Measurements from ENCODE around the gene CENPE.
A peak's percentile ranks its signal among the peaks of the same experiment; 100 is the strongest.

CENPE gene

DNA sequence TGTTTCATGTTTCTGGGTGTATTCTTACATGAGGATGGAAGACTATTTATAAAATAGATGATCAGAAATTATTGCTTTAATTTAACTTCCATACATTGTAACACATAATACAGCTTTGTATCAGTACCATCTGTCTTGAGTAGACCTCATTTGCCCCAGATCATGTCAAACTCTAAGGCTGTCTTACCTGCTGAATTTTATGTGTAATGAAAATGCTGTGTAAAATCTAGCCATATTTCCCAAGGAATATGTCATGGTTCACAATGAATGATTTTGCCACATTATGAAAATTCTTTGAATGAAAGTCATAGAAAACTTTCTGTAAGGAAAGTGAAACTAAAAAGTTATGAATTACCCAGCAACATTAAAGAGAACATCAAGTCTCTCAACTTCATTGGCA is 105.9 kb downstream of the CENPE start:
- TF ChIP-seq, protein P1, sequence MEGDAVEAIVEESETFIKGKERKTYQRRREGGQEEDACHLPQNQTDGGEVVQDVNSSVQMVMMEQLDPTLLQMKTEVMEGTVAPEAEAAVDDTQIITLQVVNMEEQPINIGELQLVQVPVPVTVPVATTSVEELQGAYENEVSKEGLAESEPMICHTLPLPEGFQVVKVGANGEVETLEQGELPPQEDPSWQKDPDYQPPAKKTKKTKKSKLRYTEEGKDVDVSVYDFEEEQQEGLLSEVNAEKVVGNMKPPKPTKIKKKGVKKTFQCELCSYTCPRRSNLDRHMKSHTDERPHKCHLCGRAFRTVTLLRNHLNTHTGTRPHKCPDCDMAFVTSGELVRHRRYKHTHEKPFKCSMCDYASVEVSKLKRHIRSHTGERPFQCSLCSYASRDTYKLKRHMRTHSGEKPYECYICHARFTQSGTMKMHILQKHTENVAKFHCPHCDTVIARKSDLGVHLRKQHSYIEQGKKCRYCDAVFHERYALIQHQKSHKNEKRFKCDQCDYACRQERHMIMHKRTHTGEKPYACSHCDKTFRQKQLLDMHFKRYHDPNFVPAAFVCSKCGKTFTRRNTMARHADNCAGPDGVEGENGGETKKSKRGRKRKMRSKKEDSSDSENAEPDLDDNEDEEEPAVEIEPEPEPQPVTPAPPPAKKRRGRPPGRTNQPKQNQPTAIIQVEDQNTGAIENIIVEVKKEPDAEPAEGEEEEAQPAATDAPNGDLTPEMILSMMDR (IDR thresholded peaks at IDR 0.05): no peak
- no peak overlapping the region for H3K27ac ChIP-seq
- no peak overlapping the region for H3K4me3 ChIP-seq
- DNase-seq (ENCODE audit: low spot score): no peak

DNA sequence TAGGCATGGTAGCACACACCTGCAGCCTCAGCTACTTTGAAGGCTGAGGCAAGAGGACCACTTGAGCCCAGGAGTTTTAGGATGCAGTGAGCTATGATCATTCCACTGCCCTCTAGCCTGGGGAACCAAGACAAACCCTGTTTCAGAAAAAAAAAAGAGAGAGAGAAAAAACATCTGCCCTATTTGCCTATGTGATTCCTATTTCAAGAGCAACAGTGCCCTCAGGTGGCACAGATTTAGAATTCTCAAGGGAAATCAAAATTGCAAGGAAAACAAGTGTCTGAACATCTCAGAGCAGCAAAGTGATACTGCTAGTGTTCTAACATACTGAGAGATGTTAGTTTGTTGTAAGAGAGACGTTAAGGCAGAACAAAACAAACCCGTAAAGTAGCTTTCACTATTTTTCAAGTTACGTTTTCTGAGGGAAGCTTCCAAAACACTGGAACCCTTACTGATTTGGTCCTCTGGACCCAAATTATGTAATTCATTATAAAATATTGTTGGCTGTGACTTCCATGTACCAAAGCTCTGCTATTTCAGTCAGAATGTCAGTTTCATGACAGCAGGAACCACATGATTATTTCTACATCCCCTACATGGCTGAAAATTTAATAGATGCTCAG is 106.4 kb downstream of the CENPE start:
- no peak overlapping the region for H3K27ac ChIP-seq
- no peak for DNase-seq (ENCODE audit: low spot score)
- TF ChIP-seq, protein P1 (IDR thresholded peaks at IDR 0.05): no peak
- no peak overlapping the region for H3K4me3 ChIP-seq

DNA sequence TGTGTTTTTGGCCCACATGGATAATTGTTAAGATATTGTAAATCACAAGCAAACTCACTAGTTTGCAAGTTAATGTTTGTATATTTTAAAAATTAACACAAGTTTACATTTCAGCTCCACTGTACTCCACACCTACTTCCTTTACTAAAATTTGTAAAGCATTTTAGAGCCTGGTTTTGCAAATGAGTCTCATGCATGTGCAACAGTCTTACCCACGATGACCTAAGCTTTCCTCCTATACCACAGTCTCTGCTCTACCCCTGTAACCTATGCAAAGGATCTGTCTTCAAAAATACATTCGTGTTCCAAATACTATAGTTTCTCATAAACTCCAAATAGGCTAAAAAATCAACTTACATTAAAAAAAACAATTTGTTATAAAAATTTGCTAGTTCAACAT is 108.7 kb downstream of the CENPE start:
- TF ChIP-seq, protein P1 (IDR thresholded peaks at IDR 0.05): no peak
- Histone ChIP-seq H3K27ac (no peak overlapping the region), H3K4me3 (no peak overlapping the region)
- DNase-seq (ENCODE audit: low spot score): no peak

DNA sequence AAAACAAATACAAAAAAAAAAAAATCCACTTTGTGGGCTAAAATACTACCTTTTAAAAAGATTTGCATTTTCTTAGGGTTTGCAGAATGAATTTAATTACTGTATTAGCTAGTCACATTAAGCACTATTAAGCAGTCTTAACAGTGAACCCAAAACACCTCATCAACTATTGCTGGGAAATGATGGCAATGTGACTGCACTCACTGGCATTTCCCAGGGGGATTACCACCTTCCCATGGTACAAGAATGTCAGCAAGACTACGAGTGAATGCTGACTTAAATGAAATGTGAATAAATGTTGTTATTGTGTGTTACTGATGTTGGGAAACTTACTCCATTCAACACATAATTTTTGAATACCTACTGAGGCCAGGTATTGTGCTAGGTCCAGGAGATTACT is 111.6 kb downstream of the CENPE start:
- Histone ChIP-seq H3K4me3 (no peak overlapping the region), H3K27ac (no peak overlapping the region)
- no peak for DNase-seq (ENCODE audit: low spot score)
- TF ChIP-seq, protein P1 (IDR thresholded peaks at IDR 0.05): no peak

DNA sequence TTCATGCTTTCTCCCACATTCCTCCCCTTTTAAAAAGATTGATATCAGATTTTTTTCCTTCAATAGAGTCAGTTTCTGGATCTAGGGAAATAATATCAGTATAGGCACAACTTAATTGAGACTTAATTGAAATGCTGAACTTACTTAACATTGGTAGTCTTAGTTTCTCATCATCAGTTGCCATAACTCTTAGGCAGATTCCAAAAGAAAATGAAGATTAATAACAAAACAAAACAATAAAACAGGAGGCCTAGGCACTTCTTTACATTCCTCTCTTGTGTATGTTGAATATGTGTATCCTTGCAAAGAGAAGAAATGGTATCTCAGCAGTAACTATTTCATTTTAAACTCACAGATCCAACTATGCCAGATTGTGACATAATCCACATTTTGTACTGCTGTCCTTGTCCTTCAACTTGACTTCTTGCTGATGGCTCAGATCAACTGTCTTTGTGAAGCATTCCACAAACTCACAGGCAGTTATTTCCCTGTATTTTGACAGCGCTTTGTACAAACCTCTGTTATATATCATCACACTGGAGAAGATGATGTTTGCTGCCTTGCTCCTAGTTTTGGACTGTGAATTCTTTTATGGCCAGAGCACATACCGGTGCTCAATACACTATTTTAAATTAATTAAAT is 112.5 kb downstream of the CENPE start:
- no peak overlapping the region for H3K27ac ChIP-seq
- H3K4me3 ChIP-seq: no peak overlapping the region
- no peak for DNase-seq (ENCODE audit: low spot score)
- TF ChIP-seq, protein P1 (IDR thresholded peaks at IDR 0.05): no peak

DNA sequence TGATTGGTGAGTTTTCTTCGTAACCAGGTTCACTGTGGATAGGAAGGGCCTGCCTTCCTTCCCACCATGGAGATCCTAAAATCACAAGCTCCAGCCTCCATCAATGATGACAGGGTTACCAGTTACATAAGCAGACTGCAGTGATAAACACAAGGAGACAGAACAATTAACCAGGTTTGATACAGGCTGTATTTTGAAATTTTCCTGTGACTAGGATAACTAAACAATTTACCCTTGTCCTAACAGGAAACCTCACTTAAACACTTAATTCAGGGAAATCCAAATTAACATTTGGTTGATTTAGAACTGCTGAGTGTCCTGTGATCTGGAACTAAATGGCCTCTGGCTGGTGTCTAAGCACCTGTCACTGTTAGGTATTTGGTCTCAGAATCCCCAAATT is 118.5 kb downstream of the CENPE start:
- no peak for DNase-seq (ENCODE audit: low spot score)
- TF ChIP-seq, protein P1 (IDR thresholded peaks at IDR 0.05): no peak
- Histone ChIP-seq H3K27ac (no peak overlapping the region), H3K4me3 (no peak overlapping the region)

DNA sequence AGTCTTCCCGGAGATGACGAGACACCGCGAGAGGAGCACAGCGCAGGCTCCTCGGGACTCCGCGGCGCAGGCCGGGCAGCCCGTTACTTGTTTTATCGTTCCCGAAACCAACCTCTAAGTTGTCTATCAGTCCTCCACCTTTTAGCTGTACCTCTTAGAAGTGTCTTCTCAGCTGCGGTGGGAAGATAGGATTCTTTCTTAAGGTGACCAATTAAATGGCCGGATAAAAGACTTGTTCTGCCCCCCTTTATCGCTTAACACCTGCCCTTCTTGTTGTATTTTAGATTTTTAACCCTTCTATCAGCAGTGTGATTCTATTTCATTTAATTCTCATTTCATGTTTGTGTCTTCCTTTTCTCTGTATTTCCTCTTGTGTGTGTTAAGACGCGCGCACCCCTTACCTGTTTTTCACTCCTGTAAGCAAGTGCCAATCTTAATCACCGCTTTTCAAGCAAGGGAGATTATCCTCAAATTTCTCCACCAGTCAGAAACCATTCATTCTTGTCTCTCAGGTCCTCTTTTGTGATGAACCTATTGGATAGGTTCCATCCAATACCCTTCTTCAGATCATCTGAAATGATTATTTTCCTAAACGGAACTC is 121.3 kb downstream of the CENPE start, which contains the start of gene SLC9B2:
Gene SLC9B2 (minus strand): TSS at position 15 of the 601 bp plus-strand sequence. CDS start 9,211 bp downstream, outside the sequence.
- DNase-seq (ENCODE audit: low spot score): no peak
- H3K27ac ChIP-seq: peak within 1 kb of the TSS; percentile 84 to 87
- TF ChIP-seq, protein P1 (IDR thresholded peaks at IDR 0.05): no peak
- H3K4me3 ChIP-seq: peak within 1 kb of the TSS; percentile 78

Measured in coronary artery (tissue), 2 donors.